Stimulated activated naive CD8-positive, alpha-beta T cell treated with anti-CD3 and anti-CD28 coated beads, Interleukin-15, amount 100 ng/mL, for 72 hours (primary cell): Measurements from ENCODE around the gene ARHGAP24.

Experiments used
- ATAC-seq: fragments of 150-1000 bp; cut with Tn5 transposase; 2 replicates; pipeline ENCODE4 v1.10.0; 2021; ENCODE audit warnings: mild to moderate bottlenecking, moderate library complexity
- DNase-seq, 2 donors: peaks; one replicate each; pipeline ENCODE4 v3.0.0; 2021 to 2022
- H3K27ac Mint-ChIP-seq, 2 donors: one replicate each; pipeline ENCODE4 v1.8.0; 2022; ENCODE audit warnings: mild to moderate bottlenecking in 2 of 2, mixed read lengths in 2 of 2, moderate library complexity in 2 of 2
- H3K27me3 Mint-ChIP-seq: one replicate; pipeline ENCODE4 v1.8.0; 2022; ENCODE audit warnings: mixed read lengths
- H3K4me1 Mint-ChIP-seq: one replicate; pipeline ENCODE4 v1.8.0; 2022; ENCODE audit warnings: mild to moderate bottlenecking, mixed read lengths
- H3K4me3 Mint-ChIP-seq, 2 donors: one replicate each; pipeline ENCODE4 v1.8.0; 2022; ENCODE audit warnings: mild to moderate bottlenecking in 2 of 2, mixed read lengths in 2 of 2, moderate library complexity in 1 of 2
- H3K9me3 Mint-ChIP-seq, 2 donors: one replicate each; pipeline ENCODE4 v1.8.0; 2022; ENCODE audit warnings: mixed read lengths in 2 of 2

The ARHGAP24 gene

GRCh38 chr4:85672959-85673358 is 198.0 kb downstream of the ARHGAP24 start:
- Mint-ChIP-seq H3K9me3 (no peaks in the 10 kb centered on the region), H3K4me3 (no peak overlapping the region), H3K27me3 (no peaks in the 10 kb centered on the region), H3K27ac (no peak overlapping the region), H3K4me1 (no peaks in the 10 kb centered on the region)
- ATAC-seq (no peak), DNase-seq (no peak)

GRCh38 chr4:85673540-85673939 is 198.6 kb downstream of the ARHGAP24 start:
- H3K4me1 Mint-ChIP-seq = no peaks in the 10 kb centered on the region
- no peaks in the 10 kb centered on the region for H3K27me3 Mint-ChIP-seq
- no peak for DNase-seq
- ATAC-seq = no peak
- H3K9me3 Mint-ChIP-seq = no peaks in the 10 kb centered on the region
- H3K4me3 Mint-ChIP-seq = no peak overlapping the region
- H3K27ac Mint-ChIP-seq = no peak overlapping the region

DNA sequence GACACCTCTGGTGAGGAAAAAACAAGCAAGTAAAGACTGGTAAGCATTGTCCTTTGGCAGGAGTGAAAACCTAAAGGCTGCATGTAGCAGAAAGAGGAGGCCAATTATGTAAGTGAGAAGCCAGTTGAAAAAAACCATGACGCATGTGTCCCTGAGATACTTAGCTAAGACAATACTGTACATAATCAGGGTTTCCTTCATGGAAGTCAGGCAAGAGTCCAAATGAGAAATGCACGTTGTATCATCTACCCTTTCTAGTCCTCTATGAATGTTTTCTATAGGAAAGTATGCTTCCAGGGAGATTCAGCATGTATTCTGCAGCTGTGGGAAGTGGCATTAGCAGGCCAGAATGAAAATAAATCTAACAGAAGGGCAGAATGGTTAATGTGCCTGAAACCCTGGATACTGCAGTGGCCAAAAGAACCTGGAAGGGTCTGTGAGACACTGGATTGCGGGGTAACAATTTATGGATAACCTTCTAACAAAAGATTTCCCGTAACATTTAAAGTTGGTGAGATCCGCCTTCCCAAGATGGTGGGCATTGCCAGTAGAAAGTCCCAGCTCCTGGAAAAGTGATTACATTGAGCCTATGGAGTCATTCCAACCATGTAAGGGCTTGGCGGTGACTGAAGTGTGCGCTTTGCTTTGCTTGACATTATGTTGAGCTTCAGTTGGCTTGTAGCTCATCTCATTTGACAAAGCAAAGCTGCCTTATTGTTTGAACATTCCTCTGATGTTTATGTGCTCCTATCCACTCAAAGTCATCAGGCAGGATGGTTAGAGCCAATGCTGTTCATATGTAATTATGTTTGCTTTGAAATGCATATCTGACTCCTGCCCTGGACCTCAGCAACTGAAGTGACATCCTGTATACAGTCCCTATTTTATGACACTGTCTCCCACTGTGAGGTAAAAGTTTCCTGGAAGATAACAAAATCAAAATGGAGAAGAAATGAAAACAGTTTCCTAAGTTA is 200.4 kb downstream of the ARHGAP24 start:
- Mint-ChIP-seq H3K9me3 (no peaks in the 10 kb centered on the region), H3K27me3 (no peaks in the 10 kb centered on the region), H3K27ac (no peak overlapping the region), H3K4me1 (no peaks in the 10 kb centered on the region), H3K4me3 (no peak overlapping the region)
- DNase-seq = no peak
- no peak for ATAC-seq

DNA sequence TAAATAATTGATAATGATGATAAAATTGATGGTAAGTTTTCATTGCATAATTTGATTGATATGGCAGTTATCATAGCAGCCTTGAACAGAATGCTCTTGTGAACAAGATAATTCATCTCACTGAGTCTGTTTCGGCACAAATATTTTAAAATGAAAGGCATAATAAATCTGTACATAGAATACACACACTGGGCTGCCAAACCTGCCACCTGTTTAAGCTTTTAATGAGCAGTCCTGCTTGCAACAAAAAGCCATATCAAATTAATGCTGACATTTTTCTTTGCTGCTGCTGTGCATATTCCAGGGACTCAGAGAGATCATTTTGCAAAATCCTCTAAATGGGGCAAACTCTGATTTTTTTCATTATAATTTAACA is 201.1 kb downstream of the ARHGAP24 start:
- Mint-ChIP-seq H3K9me3 (no peaks in the 10 kb centered on the region), H3K4me1 (no peaks in the 10 kb centered on the region), H3K4me3 (no peak overlapping the region), H3K27me3 (no peaks in the 10 kb centered on the region), H3K27ac (peak overlapping the region in 1 of 2 donors; percentile 68)
- no peak for DNase-seq
- no peak for ATAC-seq

DNA sequence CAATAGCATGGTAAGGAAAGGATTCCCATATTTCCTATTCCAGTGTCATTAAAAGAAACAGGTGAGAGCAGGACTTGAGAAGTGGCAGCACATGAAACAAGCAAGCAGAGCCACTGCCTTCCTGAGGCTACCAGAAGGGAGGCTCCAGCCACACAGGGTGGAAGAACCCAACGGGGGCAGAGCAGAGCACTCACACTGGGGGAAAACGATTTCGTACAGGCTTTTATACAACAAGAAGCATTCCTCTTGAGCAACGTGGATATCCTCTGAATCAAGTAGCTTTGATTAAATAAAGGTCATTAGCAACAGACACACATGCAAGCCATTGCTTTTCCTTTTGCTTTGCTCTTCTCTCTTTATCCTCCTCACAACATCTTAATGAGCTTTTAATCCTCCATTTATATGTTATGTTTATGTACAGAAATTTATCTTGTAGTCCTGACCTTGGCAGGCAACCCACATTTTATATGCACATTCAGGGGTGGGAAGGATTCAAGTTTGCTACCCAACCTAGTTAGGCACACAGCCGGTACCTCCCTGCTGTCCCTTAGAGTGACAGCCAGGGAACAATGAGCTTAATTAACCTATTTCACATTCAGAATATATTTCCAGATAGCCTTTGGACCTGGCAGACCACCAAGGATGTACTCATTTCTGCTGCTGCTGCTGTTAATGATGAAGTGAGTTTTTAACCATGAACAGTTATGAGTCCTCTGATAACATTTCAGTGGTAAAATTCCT is 202.1 kb downstream of the ARHGAP24 start:
- H3K27ac Mint-ChIP-seq = no peak overlapping the region
- no peaks in the 10 kb centered on the region for H3K9me3 Mint-ChIP-seq
- no peaks in the 10 kb centered on the region for H3K27me3 Mint-ChIP-seq
- no peaks in the 10 kb centered on the region for H3K4me1 Mint-ChIP-seq
- DNase-seq = no peak
- no peak for ATAC-seq
- H3K4me3 Mint-ChIP-seq = no peak overlapping the region

- peak; percentile 39 for ATAC-seq
- Mint-ChIP-seq H3K4me3 (no peak overlapping the region), H3K9me3 (no peaks in the 10 kb centered on the region), H3K4me1 (no peaks in the 10 kb centered on the region), H3K27me3 (no peaks in the 10 kb centered on the region), H3K27ac (no peak overlapping the region)
- no peak for DNase-seq
Observed at GRCh38 chr4:85681221-85681657, 206.3 kb downstream of the ARHGAP24 start.

DNA sequence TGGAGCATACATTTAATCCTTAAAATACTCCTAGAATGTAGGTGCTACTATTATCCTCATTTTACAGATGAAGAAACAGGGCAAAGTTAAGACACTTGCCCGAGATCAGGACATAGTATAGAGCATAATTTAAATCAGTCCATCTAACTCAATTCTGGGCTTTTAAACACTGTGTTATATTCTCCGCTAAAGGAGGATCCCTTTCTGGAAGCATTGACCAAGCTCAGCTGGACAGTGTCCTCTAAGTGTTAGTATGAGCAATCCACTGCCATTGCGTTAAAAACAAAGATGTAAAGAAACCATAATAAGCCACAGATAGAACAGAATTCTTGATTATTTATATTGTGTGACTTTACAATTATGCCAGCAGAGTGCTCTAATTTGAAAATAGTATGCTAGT is 207.0 kb downstream of the ARHGAP24 start:
- DNase-seq = no peak
- H3K27me3 Mint-ChIP-seq = no peaks in the 10 kb centered on the region
- H3K27ac Mint-ChIP-seq = no peak overlapping the region
- no peak for ATAC-seq
- no peaks in the 10 kb centered on the region for H3K9me3 Mint-ChIP-seq
- no peaks in the 10 kb centered on the region for H3K4me1 Mint-ChIP-seq
- H3K4me3 Mint-ChIP-seq = no peak overlapping the region

DNA sequence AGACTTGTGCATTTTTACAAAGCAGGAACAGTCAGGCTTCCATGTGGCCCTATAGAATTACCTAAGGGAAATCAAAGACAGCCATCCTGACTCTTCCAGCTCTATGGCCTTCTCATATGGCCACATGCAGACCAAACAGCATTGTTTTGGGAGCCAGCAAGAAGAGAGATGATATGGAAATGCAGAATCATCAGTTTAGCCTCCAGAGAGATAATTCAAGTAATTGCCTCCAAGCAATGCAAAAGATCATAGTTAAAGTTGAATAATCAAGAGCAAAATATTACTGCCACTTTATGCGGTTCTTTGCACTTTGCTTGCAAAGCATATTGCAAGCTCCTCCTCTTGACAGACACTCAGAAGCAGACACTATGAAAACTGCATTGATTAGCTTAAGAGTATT is 207.4 kb downstream of the ARHGAP24 start:
- ATAC-seq (no peak), DNase-seq (no peak)
- H3K4me3 Mint-ChIP-seq = no peak overlapping the region
- no peak overlapping the region for H3K27ac Mint-ChIP-seq
- H3K9me3 Mint-ChIP-seq = no peaks in the 10 kb centered on the region
- no peaks in the 10 kb centered on the region for H3K27me3 Mint-ChIP-seq
- no peaks in the 10 kb centered on the region for H3K4me1 Mint-ChIP-seq

DNA sequence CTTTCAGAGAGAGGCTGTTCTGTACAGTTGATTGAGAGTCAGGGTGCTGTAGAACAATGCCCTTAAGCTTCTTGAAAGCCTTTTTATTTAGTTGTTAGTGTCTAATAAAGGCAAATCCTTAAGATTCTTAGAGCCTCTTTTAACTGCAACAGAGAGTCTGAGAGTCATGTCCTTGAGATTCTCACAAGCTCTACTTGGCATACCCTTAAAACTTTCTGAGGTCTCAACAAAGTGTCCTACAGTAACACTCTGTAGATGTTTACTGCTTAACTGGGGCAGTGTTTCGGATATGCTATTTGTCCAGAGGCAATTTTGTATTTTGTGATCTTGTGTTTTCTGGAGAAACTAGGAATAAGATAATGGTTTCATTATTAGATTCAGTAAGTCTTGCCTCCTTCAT is 209.7 kb downstream of the ARHGAP24 start:
- no peaks in the 10 kb centered on the region for H3K4me1 Mint-ChIP-seq
- H3K4me3 Mint-ChIP-seq = no peak overlapping the region
- H3K9me3 Mint-ChIP-seq = no peaks in the 10 kb centered on the region
- H3K27me3 Mint-ChIP-seq = no peaks in the 10 kb centered on the region
- ATAC-seq (no peak), DNase-seq (no peak)
- H3K27ac Mint-ChIP-seq = no peak overlapping the region

GRCh38 chr4:85686398-85686797 is 211.4 kb downstream of the ARHGAP24 start:
- ATAC-seq = no peak

GRCh38 chr4:85688055-85688740 is 213.2 kb downstream of the ARHGAP24 start:
- Mint-ChIP-seq H3K4me3 (no peak overlapping the region), H3K9me3 (peaks cover 0 to 8% of the 10 kb centered on the region in 2 donors), H3K4me1 (no peaks in the 10 kb centered on the region), H3K27ac (no peak overlapping the region), H3K27me3 (no peaks in the 10 kb centered on the region)
- ATAC-seq (no peak), DNase-seq (no peak)

More at GRCh38 chr4:85686398-85686797, 211.4 kb downstream of the ARHGAP24 start:
- Mint-ChIP-seq H3K4me1 (no peaks in the 10 kb centered on the region), H3K27me3 (no peaks in the 10 kb centered on the region), H3K27ac (no peak overlapping the region), H3K4me3 (no peak overlapping the region), H3K9me3 (no peaks in the 10 kb centered on the region)
- DNase-seq = no peak

- peaks cover 4 to 11% of the 10 kb centered on the region in 2 donors for H3K9me3 Mint-ChIP-seq
- H3K27ac Mint-ChIP-seq = no peak overlapping the region
- ATAC-seq = no peak
- H3K4me1 Mint-ChIP-seq = no peaks in the 10 kb centered on the region
- no peak for DNase-seq
- H3K4me3 Mint-ChIP-seq = no peak overlapping the region
- no peaks in the 10 kb centered on the region for H3K27me3 Mint-ChIP-seq
Observed at GRCh38 chr4:85696661-85697060, 221.7 kb downstream of the ARHGAP24 start.

- Mint-ChIP-seq H3K27me3 (no peaks in the 10 kb centered on the region), H3K27ac (no peak overlapping the region), H3K4me1 (no peaks in the 10 kb centered on the region), H3K9me3 (peaks cover 4 to 6% of the 10 kb centered on the region in 2 donors), H3K4me3 (no peak overlapping the region)
- ATAC-seq = no peak
- no peak for DNase-seq
Observed at GRCh38 chr4:85697854-85698253, 222.9 kb downstream of the ARHGAP24 start.

DNA sequence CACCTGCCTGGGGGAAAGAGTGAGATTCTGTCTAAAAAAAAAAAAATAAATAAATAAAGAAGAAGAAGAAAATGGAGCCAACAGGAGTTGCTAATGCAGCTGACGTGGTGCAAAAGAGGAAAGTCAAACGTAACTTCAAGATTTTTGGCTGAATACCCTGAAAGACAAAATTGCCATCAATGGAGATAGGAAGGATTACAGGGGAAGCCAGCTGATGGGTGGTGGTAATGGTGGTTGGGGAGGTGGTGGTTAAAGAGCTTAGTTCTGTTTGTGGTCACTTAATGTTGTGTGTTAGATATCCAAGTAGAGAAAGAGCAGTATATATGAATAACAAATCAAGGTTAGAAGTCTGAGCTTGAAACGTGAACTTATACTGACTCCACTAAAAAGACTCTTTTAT is 225.4 kb downstream of the ARHGAP24 start:
- Mint-ChIP-seq H3K27ac (no peak overlapping the region), H3K4me3 (no peak overlapping the region), H3K27me3 (no peaks in the 10 kb centered on the region), H3K4me1 (no peaks in the 10 kb centered on the region), H3K9me3 (peaks cover 0 to 4% of the 10 kb centered on the region in 2 donors)
- ATAC-seq (no peak), DNase-seq (no peak)

GRCh38 chr4:85701861-85702321 is 226.9 kb downstream of the ARHGAP24 start:
- no peak for ATAC-seq
- Mint-ChIP-seq H3K27ac (no peak overlapping the region), H3K27me3 (no peaks in the 10 kb centered on the region), H3K9me3 (peaks cover 0 to 9% of the 10 kb centered on the region in 2 donors), H3K4me1 (no peaks in the 10 kb centered on the region), H3K4me3 (no peak overlapping the region)
- DNase-seq = no peak
